Melanocyte of skin (primary cell): ENCODE data around the gene CLC. TPM values are rescaled to one million over a fixed set of nuclear protein-coding genes. Genes with fewer than 3 reads are reported as not detected.

Experiments
- small RNA-seq, 2 donors: library from RNA; depleted of rRNA; stranded (forward); fragments of <200 nt; gene quantifications; one replicate each; pipeline ENCODE3, GENCODE V24; 2012
- total RNA-seq, 2 donors: library from RNA; depleted of rRNA; stranded (reverse); fragments of >200 nt; gene quantifications; 2 replicates each; pipeline ENCODE4 v1.2.3, GENCODE V29; 2012

Gene CLC
- total RNA-seq: not detected

DNA sequence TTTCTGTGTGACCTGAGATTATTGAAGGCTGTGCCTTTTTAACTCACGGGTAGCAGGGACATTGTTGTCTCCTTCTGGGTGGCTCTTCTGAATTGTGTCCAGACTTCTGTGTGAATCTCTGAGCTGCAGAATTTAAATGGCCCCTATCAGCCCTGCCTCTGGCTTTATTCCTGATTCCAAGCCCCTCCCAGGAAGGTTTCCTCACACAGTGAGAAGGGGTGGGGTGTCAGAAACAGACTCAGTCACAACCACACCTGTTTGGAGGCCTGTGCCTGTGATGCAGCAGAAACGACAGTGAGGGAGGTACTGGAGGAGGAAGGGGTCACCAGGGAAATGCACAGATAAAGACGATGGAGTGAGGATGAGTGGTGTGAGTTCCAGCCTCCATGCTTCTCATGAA, at the start of gene CLC:
TSS of gene CLC (minus strand) at position 139 of the 400 bp plus-strand sequence. CDS start at position 62, 77 bp downstream.

GRCh38 chr19:39778763-39779162, 40.9 kb upstream of the CLC start, which contains the start of gene LEUTX:
LEUTX (plus strand) TSS chr19:39778854; CDS start chr19:39778921, 67 bp downstream.

DNA sequence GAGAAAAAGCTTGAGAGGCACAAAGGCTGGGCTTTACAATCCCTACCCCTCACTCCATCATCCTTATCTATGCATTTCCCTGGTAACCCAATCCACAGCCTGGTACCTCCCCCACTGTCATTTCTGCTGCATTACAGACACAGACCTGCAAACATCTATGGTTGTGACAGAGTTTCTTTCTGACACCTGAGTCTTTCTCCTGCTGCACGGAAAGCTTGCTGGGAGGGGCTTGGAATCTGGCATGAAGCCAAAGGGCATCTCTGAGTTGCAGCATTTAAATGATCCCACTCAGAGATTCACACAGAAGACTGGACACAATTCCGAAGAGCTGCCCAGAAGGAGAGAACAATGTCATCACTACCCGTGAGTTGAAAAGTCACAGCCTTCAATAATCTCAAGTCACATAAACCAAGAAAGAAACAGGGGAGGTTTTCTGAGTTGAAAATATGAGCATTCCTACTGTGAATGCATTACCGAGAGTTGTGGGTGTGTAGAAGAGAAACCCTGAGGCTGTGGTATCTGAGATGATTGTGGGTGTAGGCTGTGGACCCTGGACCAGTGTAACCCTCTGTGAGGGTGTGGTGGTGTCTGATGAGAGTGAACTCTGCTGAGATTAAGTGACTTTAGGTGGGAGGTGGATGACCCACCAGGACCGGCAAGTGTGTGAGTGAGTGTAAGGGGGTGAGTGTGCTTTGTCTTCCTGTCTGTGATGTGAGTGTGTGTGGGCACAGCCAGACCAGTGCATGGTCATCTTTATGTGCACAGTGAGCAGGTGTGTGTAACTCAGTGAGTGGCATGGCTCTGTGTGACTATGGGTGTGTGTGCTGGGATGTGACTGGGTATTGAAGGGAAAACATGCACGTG, 33.4 kb downstream of the CLC start, which contains the start of gene LGALS14:
TSS of gene LGALS14 (plus strand) at position 301 of the 864 bp plus-strand sequence. CDS start at position 349, 48 bp downstream.

Small RNA genes within 50 kb of the gene (small RNA-seq; reads per million reads assigned to genes)
- 0 reads per million in 2 donors for gene RPS29P27

Other genes with a start within 250 kb of the CLC start
- 1 to 10 TPM in 1 of 2 donors, under 1 TPM in 1; under 0.01 to 4.3 TPM for gene DLL3, start 239.1 kb downstream of the CLC start, total RNA-seq
- gene SELENOV, start 222.9 kb downstream of the CLC start, total RNA-seq: not detected
- 10 to 100 TPM in 1 of 2 donors, 1 to 10 TPM in 1; 5.2 to 10.7 TPM for gene EID2B, start 205.2 kb downstream of the CLC start, total RNA-seq
- 1 to 10 TPM; 5.5 to 9.7 TPM for gene EID2, start 197.9 kb downstream of the CLC start, total RNA-seq
- gene LGALS13, start 135.5 kb downstream of the CLC start, total RNA-seq: not detected
- gene LGALS16, start 82.1 kb downstream of the CLC start, total RNA-seq: not detected
- not detected for gene LGALS14, start 33.5 kb downstream of the CLC start, total RNA-seq
- gene LEUTX, start 40.8 kb upstream of the CLC start, total RNA-seq: not detected
- gene DYRK1B, start 96.1 kb upstream of the CLC start, total RNA-seq: 10 to 100 TPM in 1 of 2 donors, 1 to 10 TPM in 1; 10.0 to 21.0 TPM
- gene FBL, start 108.3 kb upstream of the CLC start, total RNA-seq: 100 to 1,000 TPM in 1 of 2 donors, 10 to 100 TPM in 1; 59.2 to 166 TPM
- gene FCGBP, start 196.6 kb upstream of the CLC start, total RNA-seq: under 1 TPM; under 0.01 to 0.33 TPM
- gene PSMC4, start 233.1 kb upstream of the CLC start, total RNA-seq: 100 to 1,000 TPM; 163 to 225 TPM